LHCN-M2 (cell line): ENCODE results near the gene CCDC85B. TPM values are rescaled to one million over a fixed set of nuclear protein-coding genes. Genes with fewer than 3 reads are reported as not detected.

Experiments
- DNase-seq: peaks from one replicate; pipeline ENCODE4 v3.0.0-alpha.2; 2012; ENCODE audit warnings: low read depth
- total RNA-seq: library from RNA; depleted of rRNA; stranded (reverse); fragments of >200 nt; gene quantifications from 2 replicates; pipeline ENCODE4 v1.2.3, GENCODE V29; 2014

The CCDC85B gene
- total RNA-seq, 1 experiment from 2014 or later, result 95.5 TPM

- DNase-seq, result no peak
These were observed 17.4 kb downstream of the CCDC85B start for GRCh38 chr11:65907878-65908277.

- DNase-seq, result peak; percentile 97
These were observed 21.5 kb downstream of the CCDC85B start for GRCh38 chr11:65911682-65912568.

GRCh38 chr11:65912845-65913244 lies 22.4 kb downstream of the CCDC85B start:
- peak; percentile 94 for DNase-seq

- DNase-seq, result peak; percentile 74
These were observed 24.8 kb downstream of the CCDC85B start for GRCh38 chr11:65915101-65915820.

- peak; percentile 99 for DNase-seq
These were observed 25.4 kb downstream of the CCDC85B start for GRCh38 chr11:65915821-65916251.

- no peak for DNase-seq
These were observed 25.9 kb downstream of the CCDC85B start for GRCh38 chr11:65916391-65916790.

- DNase-seq, result no peak
These were observed 26.6 kb downstream of the CCDC85B start for GRCh38 chr11:65917077-65917433.

- DNase-seq, result peak; percentile 57
These were observed 27.1 kb downstream of the CCDC85B start for GRCh38 chr11:65917434-65918210.

GRCh38 chr11:65918211-65919140 lies 28.0 kb downstream of the CCDC85B start, which contains the start of gene C11orf68:
TSS of gene C11orf68 (minus strand) at chr11:65919062. CDS start at chr11:65919031, 31 bp downstream.
- peak; percentile 56 for DNase-seq

GRCh38 chr11:65919141-65919572 lies 28.7 kb downstream of the CCDC85B start, which contains the start of gene DRAP1:
TSS of gene DRAP1 (plus strand) at chr11:65919426. CDS start at chr11:65919502, 76 bp downstream.
- peak; percentile 98 for DNase-seq

- no peak for DNase-seq
These were observed 29.3 kb downstream of the CCDC85B start for GRCh38 chr11:65919573-65920371.

- DNase-seq, result no peak
These were observed 29.9 kb downstream of the CCDC85B start for GRCh38 chr11:65920372-65920802.

GRCh38 chr11:65921033-65921555 lies 30.6 kb downstream of the CCDC85B start:
- no peak for DNase-seq

- no peak for DNase-seq
These were observed 31.4 kb downstream of the CCDC85B start for GRCh38 chr11:65921876-65922275.

GRCh38 chr11:65922565-65922964 lies 32.1 kb downstream of the CCDC85B start:
- DNase-seq, result no peak

- DNase-seq, result no peak
These were observed 34.9 kb downstream of the CCDC85B start for GRCh38 chr11:65925397-65925796.

GRCh38 chr11:65927904-65928397 lies 37.5 kb downstream of the CCDC85B start:
- no peak for DNase-seq

GRCh38 chr11:65928667-65929066 lies 38.2 kb downstream of the CCDC85B start:
- DNase-seq, result no peak
